Thyroid gland (tissue), 4 donors: ENCODE measurements around the gene NAA15. TPM values are rescaled to one million over a fixed set of nuclear protein-coding genes. Genes with fewer than 3 reads are reported as not detected.
"Not testable (repeated sequence)": the region's sequence is repeated elsewhere in the genome, so short reads cannot be mapped to it uniquely, and the experiment has no call there.

ENCODE experiments used
- DNase-seq, 2 donors: peaks; one replicate each; pipeline ENCODE4 v3.0.0-alpha.2; 2019
- H3K27ac ChIP-seq, 3 donors: fragments of 200-600 bp; sonication (generic); 1 replicate in 2 of 3; 2 replicates in 1 of 3; pipeline ENCODE4 v1.5.1; 2016 to 2019; ENCODE audit warnings: mild to moderate bottlenecking in 1 of 3, moderate library complexity in 1 of 3
- H3K27me3 ChIP-seq: fragments of 200-600 bp; sonication (generic); one replicate; pipeline ENCODE4 v1.5.1; 2019
- H3K36me3 ChIP-seq, 2 donors: fragments of 200-600 bp; sonication (generic); one replicate each; pipeline ENCODE4 v1.5.1; 2016 to 2019
- H3K4me1 ChIP-seq, 2 donors: fragments of 200-600 bp; sonication (generic); one replicate each; pipeline ENCODE4 v1.5.1; 2017 to 2019
- H3K4me3 ChIP-seq, 3 donors: fragments of 200-600 bp; sonication (generic); replicated peaks in 1 of 3; 1 replicate in 2 of 3; 2 replicates in 1 of 3; pipeline ENCODE4 v1.5.1; 2016; ENCODE audit warnings: mild to moderate bottlenecking in 1 of 3
- H3K9me3 ChIP-seq: fragments of 200-600 bp; sonication (generic); one replicate; pipeline ENCODE4 v1.5.1; 2017
- POLR2A ChIP-seq, 2 donors: fragments of 450-650 bp; IDR thresholded peaks; one replicate each; pipeline ENCODE4 v1.6.1; 2017; ENCODE audit warnings: antibody characterized with exemption in 2 of 2, mild to moderate bottlenecking in 2 of 2, moderate library complexity in 1 of 2
- WGBS, 2 donors: methylation state at CpG; one replicate each; pipeline ENCODE4 v1.1.5; 2017; 5-methylcytosine and 5-hydroxymethylcytosine counted together
- intact Hi-C: fragments of 100-400 bp; cut with DNase I; formaldehyde crosslinking; loops from one replicate; pipeline ENCODE4 v1.15.1; 2023
- total RNA-seq, 4 donors: library from RNA; depleted of rRNA; stranded (reverse); fragments of >200 nt; gene quantifications; one replicate each; pipeline ENCODE4 v1.2.3, GENCODE V29; 2016
- TF ChIP-seq, protein P1 (sequence below), 6 experiments: fragments of 200-600 bp in 3 of 6; fragments of 450-650 bp in 3 of 6; sonication (generic) in 3 of 6; IDR thresholded peaks; one replicate each; pipeline ENCODE4 v1.5.1; 2016 to 2019; ENCODE audit warnings: antibody characterized with exemption in 6 of 6, mild to moderate bottlenecking in 2 of 6, inconsistent platforms in 1 of 6, moderate library complexity in 1 of 6

NAA15 gene
- total RNA-seq, 4 donors from 2014 or later, result 21.7 to 47.7 (median 24.6) TPM

DNA sequence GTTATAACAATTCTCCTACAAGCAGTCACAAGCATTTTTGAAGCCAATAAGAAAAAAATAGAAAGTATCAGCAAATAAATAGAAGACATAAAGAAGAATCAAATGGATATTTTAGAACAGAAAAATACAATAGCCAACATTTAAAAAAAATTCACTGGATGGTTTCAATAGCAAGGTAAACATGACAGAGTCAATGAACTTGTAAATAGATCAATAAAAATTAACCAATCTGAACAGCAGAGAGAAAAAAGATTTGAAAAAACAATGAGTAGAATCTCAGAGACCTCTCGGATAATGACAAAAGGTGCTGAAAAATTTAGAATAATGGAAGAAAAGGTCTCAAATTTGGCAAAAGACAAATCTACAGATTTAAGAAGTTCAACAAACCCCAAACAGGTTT, 119.3 kb downstream of the NAA15 start:
- H3K4me1 ChIP-seq, result no peaks in the 10 kb centered on the region
- no peak for TF ChIP-seq POLR2A (IDR thresholded peaks at IDR 0.05)
- TF ChIP-seq, protein P1, sequence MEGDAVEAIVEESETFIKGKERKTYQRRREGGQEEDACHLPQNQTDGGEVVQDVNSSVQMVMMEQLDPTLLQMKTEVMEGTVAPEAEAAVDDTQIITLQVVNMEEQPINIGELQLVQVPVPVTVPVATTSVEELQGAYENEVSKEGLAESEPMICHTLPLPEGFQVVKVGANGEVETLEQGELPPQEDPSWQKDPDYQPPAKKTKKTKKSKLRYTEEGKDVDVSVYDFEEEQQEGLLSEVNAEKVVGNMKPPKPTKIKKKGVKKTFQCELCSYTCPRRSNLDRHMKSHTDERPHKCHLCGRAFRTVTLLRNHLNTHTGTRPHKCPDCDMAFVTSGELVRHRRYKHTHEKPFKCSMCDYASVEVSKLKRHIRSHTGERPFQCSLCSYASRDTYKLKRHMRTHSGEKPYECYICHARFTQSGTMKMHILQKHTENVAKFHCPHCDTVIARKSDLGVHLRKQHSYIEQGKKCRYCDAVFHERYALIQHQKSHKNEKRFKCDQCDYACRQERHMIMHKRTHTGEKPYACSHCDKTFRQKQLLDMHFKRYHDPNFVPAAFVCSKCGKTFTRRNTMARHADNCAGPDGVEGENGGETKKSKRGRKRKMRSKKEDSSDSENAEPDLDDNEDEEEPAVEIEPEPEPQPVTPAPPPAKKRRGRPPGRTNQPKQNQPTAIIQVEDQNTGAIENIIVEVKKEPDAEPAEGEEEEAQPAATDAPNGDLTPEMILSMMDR (IDR thresholded peaks at IDR 0.05), result no peak
- no peaks in the 10 kb centered on the region for H3K36me3 ChIP-seq
- H3K27me3 ChIP-seq, result no peaks in the 10 kb centered on the region
- no peak overlapping the region for H3K4me3 ChIP-seq
- H3K27ac ChIP-seq, result no peak overlapping the region
- intact Hi-C loops, result no loop called here
- no peaks in the 10 kb centered on the region for H3K9me3 ChIP-seq
- 91 to 96% methylated on average over 1 of the region's 1 CpG for WGBS, 2 donors
- no peak for DNase-seq

GRCh38 chr4:139436122-139436521, 134.8 kb downstream of the NAA15 start:
- H3K9me3 ChIP-seq, result no peaks in the 10 kb centered on the region
- no peak overlapping the region for H3K4me3 ChIP-seq
- 95 to 97% methylated on average over 21 to 23 of the region's 23 CpGs for WGBS, 2 donors
- no peak overlapping the region for H3K27ac ChIP-seq
- no peaks in the 10 kb centered on the region for H3K36me3 ChIP-seq
- no peaks in the 10 kb centered on the region for H3K27me3 ChIP-seq
- DNase-seq, result no peak
- intact Hi-C loops, result no loop called here
- no peak for TF ChIP-seq POLR2A (IDR thresholded peaks at IDR 0.05)
- no peaks in the 10 kb centered on the region for H3K4me1 ChIP-seq

DNA sequence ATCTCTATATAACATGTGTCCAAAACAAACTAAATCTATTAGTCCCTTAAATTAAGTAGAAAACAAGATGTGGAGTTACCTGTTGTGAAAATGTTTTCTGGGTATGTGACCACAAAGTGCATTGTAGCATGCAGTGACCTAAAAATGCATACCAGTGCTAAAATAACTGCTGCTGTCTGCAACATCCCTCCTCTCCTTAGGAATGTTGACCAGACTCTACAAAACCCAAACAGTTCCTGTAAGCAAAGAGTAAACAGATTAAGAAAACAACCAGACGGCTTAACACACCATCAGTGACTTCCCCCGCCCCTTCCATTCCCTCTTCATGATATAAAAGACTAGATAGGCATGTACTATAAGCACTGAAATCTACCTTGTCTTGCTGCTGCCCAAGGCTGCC, 136.8 kb downstream of the NAA15 start:
- no peaks in the 10 kb centered on the region for H3K27me3 ChIP-seq
- H3K4me3 ChIP-seq, result no peak overlapping the region
- intact Hi-C loops, result no loop called here
- no peaks in the 10 kb centered on the region for H3K36me3 ChIP-seq
- H3K4me1 ChIP-seq, result no peaks in the 10 kb centered on the region
- H3K9me3 ChIP-seq, result no peaks in the 10 kb centered on the region
- TF ChIP-seq, protein P1 (IDR thresholded peaks at IDR 0.05), result no peak
- no peak for TF ChIP-seq POLR2A (IDR thresholded peaks at IDR 0.05)
- no peak overlapping the region for H3K27ac ChIP-seq
- WGBS, 2 donors, result 74 to 82% methylated on average over 2 of the region's 2 CpGs
- no peak for DNase-seq

DNA sequence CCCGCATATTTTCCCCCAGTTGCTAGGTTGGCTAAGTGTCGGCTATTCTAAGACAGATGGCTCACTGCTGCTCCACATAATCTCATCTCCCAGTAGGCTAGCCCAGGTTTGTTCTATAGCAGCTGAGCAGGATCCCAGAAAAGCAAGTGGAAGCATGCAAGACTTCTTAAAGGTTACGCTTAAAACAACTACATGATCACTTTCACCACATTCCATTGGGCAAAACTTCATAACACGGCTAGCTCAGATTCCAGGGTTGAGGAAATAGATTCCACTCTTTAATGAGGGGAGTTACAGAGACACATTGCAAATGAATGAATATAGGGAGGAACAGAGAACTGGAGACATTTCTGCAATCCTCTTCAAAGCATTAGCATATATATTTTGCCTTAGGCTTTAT, 139.7 kb downstream of the NAA15 start:
- no peaks in the 10 kb centered on the region for H3K9me3 ChIP-seq
- no peak for TF ChIP-seq POLR2A (IDR thresholded peaks at IDR 0.05)
- TF ChIP-seq, protein P1 (IDR thresholded peaks at IDR 0.05), result no peak
- 92% methylated on average over 4 of the region's 4 CpGs for WGBS, 2 donors
- no peaks in the 10 kb centered on the region for H3K4me1 ChIP-seq
- H3K4me3 ChIP-seq, result no peak overlapping the region
- H3K27ac ChIP-seq, result no peak overlapping the region
- no peaks in the 10 kb centered on the region for H3K27me3 ChIP-seq
- intact Hi-C loops, result no loop called here
- no peak for DNase-seq
- no peaks in the 10 kb centered on the region for H3K36me3 ChIP-seq

DNA sequence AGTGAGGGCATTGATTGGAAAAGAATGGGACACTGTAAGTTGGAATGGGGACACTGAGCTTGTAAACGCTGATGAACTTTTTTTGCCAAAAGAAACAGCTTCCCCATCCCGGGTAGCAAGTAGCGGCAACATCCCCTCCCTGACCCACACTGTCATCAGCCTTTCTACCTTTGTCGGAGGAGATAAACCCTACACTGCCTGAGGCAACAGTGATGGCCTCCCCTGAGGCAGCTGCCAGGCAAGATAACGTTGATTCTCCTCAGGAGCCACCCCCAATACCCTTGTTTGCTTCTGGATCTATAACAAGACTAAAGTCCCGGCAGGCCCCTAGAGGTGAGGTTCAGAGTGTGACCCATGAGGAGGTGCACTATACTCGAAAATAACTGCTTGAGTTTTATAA, 142.4 kb downstream of the NAA15 start:
- WGBS, 2 donors, result 92 to 95% methylated on average over 7 of the region's 7 CpGs
- no peaks in the 10 kb centered on the region for H3K27me3 ChIP-seq

DNA sequence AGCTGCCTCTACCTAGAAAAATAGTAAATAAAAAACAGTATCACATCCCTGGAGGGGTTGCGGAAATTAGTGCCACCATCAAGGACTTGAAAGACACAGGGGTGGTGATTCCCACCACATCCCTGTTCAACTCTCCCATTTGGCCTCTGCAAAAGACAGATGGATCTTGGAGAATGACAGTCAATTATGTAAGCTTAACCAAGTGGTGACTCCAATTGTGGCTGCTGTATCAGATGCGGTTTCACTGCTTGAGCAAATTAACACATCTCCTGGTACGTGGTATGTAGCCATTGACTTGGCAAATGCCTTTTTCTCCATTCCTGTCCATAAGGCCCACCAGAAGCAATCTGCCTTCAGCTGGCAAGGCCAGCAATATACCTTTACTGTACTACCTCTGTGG, 143.6 kb downstream of the NAA15 start:
- intact Hi-C loops, H3K4me1 ChIP-seq, H3K36me3 ChIP-seq, H3K27me3 ChIP-seq, DNase-seq, H3K27ac ChIP-seq, H3K9me3 ChIP-seq, H3K4me3 ChIP-seq: not testable (repeated sequence)
- WGBS, 2 donors, result 85 to 100% methylated on average over 3 of the region's 3 CpGs

More for the DNA sequence above, 142.4 kb downstream of the NAA15 start:
- no peak overlapping the region for H3K27ac ChIP-seq
- no peaks in the 10 kb centered on the region for H3K9me3 ChIP-seq
- intact Hi-C loops, result no loop called here
- TF ChIP-seq, protein P1 (IDR thresholded peaks at IDR 0.05), result no peak
- TF ChIP-seq POLR2A (IDR thresholded peaks at IDR 0.05), result no peak
- no peak overlapping the region for H3K4me3 ChIP-seq
- H3K4me1 ChIP-seq, result no peaks in the 10 kb centered on the region
- no peak for DNase-seq
- H3K36me3 ChIP-seq, result no peaks in the 10 kb centered on the region

- H3K27me3 ChIP-seq, DNase-seq, H3K36me3 ChIP-seq, H3K9me3 ChIP-seq, H3K4me1 ChIP-seq, H3K27ac ChIP-seq, H3K4me3 ChIP-seq, intact Hi-C loops: not testable (repeated sequence)
- WGBS, 2 donors, result 93% methylated on average over 4 of the region's 4 CpGs
These were observed 145.8 kb downstream of the NAA15 start for GRCh38 chr4:139447078-139447477.
